ENCODE results near the gene SCCPDH.

SCCPDH gene

GRCh38 chr1:246797597-246797996 lies 73.4 kb downstream of the SCCPDH start:
- Histone ChIP-seq H3K36me3 (ENCODE audit: control insufficient read depth in 2 of 2, insufficient read depth in 1 of 2, low read length in 2 of 2) (no peaks in the 10 kb centered on the region), H3K9me3 (ENCODE audit: control insufficient read depth, insufficient read depth, low read depth, low read length) (no peaks in the 10 kb centered on the region), H3K27ac (ENCODE audit: extremely low read depth, low read depth, low read length) (no peak overlapping the region), H3K4me3 (ENCODE audit: low read depth, low read length) (no peak overlapping the region), H3K4me1 (ENCODE audit: control insufficient read depth, insufficient read depth, low read length) (no peaks in the 10 kb centered on the region)
- POLR2A ChIA-PET = no interaction called here
- CTCF ChIA-PET = no interaction called here
- TF ChIP-seq ZSCAN4 (tag by site-specific recombination; IDR thresholded peaks at IDR 0.05) = no peak
- TF ChIP-seq HOXC10 (CRISPR knock-in tag; IDR thresholded peaks at IDR 0.05) = no peak
- no peak for TF ChIP-seq SCRT1 (tag by site-specific recombination; IDR thresholded peaks at IDR 0.05; ENCODE audit: borderline replicate concordance)
- TF ChIP-seq ZNF624 (tag by site-specific recombination; IDR thresholded peaks at IDR 0.05) = no peak
- TF ChIP-seq INSM2 (tag by site-specific recombination; IDR thresholded peaks at IDR 0.05) = no peak
- TF ChIP-seq ZNF776 (tag by site-specific recombination; IDR thresholded peaks at IDR 0.05; ENCODE audit: borderline replicate concordance) = no peak
- TF ChIP-seq TCF7L2 (IDR thresholded peaks at IDR 0.05; ENCODE audit: borderline replicate concordance, low read depth, low read length) = no peak
- TF ChIP-seq ZNF280D (tag by site-specific recombination; IDR thresholded peaks at IDR 0.05) = no peak
- no peak for TF ChIP-seq ZNF10 (tag by site-specific recombination; IDR thresholded peaks at IDR 0.05)
- no peak for TF ChIP-seq ZBTB17 (tag by site-specific recombination; IDR thresholded peaks at IDR 0.05)
- TF ChIP-seq ZNF391 (tag by site-specific recombination; IDR thresholded peaks at IDR 0.05; ENCODE audit: borderline replicate concordance, low read depth) = no peak
- no peak for TF ChIP-seq ZNF266 (tag by site-specific recombination; IDR thresholded peaks at IDR 0.05; ENCODE audit: low read depth)
- TF ChIP-seq MEIS1 (CRISPR knock-in tag; IDR thresholded peaks at IDR 0.05; ENCODE audit: borderline replicate concordance) = no peak
- TF ChIP-seq ZBTB20 (tag by site-specific recombination; IDR thresholded peaks at IDR 0.05) = no peak
- no peak for TF ChIP-seq ZNF132 (tag by site-specific recombination; IDR thresholded peaks at IDR 0.05; ENCODE audit: borderline replicate concordance)
- no peak for TF ChIP-seq ZBTB7A (tag by site-specific recombination; IDR thresholded peaks at IDR 0.05; ENCODE audit: low read depth)

- POLR2A ChIA-PET = no interaction called here
- Histone ChIP-seq H3K9me3 (ENCODE audit: control insufficient read depth, insufficient read depth, low read depth, low read length) (no peaks in the 10 kb centered on the region), H3K4me1 (ENCODE audit: control insufficient read depth, insufficient read depth, low read length) (no peaks in the 10 kb centered on the region), H3K27ac (ENCODE audit: extremely low read depth, low read depth, low read length) (no peak overlapping the region), H3K36me3 (ENCODE audit: control insufficient read depth in 2 of 2, insufficient read depth in 1 of 2, low read length in 2 of 2) (no peaks in the 10 kb centered on the region), H3K4me3 (ENCODE audit: low read depth, low read length) (no peak overlapping the region)
- CTCF ChIA-PET = no interaction called here
- no peak for TF ChIP-seq ZNF677 (tag by site-specific recombination; IDR thresholded peaks at IDR 0.05)
- no peak for TF ChIP-seq ZNF580 (tag by site-specific recombination; IDR thresholded peaks at IDR 0.05)
- TF ChIP-seq MEIS1 (CRISPR knock-in tag; IDR thresholded peaks at IDR 0.05; ENCODE audit: borderline replicate concordance) = no peak
- TF ChIP-seq TCF7L2 (IDR thresholded peaks at IDR 0.05; ENCODE audit: borderline replicate concordance, low read depth, low read length) = no peak
- TF ChIP-seq WT1 (tag by site-specific recombination; IDR thresholded peaks at IDR 0.05) = no peak
These were observed 73.9 kb downstream of the SCCPDH start for GRCh38 chr1:246798107-246798506.

Measured in HEK293 (cell line).